ENCODE measurements around the gene FNBP1. TPM values are rescaled to one million over a fixed set of nuclear protein-coding genes. Genes with fewer than 3 reads are reported as not detected.

The FNBP1 gene
- total RNA-seq, 6 experiments from 2014 or later = 11.7 to 27.1 (median 15.9) TPM

DNA sequence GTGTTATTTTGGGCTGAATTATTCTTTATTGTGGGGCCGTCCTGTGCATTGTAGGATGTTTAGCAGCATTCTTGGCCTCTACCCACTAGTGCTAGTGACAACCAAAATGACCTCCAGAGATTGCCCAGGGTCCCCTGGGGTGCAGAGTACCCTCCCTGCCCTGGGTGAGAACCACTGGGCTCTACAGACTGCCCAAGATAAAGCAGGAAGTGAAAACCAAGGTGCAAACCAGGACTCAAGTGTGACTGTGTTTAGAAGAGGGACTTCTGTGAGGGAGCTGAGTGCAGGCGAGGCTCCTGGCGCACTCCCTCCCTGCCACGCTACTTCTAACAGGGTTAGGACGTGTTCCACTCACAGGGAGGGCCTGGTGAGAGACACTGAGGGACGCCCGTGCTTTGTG is 166.2 kb downstream of the FNBP1 start:
- H3K27me3 ChIP-seq = no peaks in the 10 kb centered on the region
- 90% methylated on average over 4 of the region's 7 CpGs for WGBS (ENCODE audit: insufficient coverage, low coverage, low lambda C conversion rate, missing lambda C conversion rate)
- no peak overlapping the region for H3K4me3 ChIP-seq
- DNase-seq (no peak), ATAC-seq (peak in 1 of 4 donors; percentile 17)
- H3K27ac ChIP-seq = no peak overlapping the region
- peaks cover 0 to 38% (median 10%) of the 10 kb centered on the region in 4 donors for H3K36me3 ChIP-seq
- H3K4me1 ChIP-seq = no peaks in the 10 kb centered on the region
- intact Hi-C loops (cut with DNase I) = no loop called here
- TF ChIP-seq, protein P1, sequence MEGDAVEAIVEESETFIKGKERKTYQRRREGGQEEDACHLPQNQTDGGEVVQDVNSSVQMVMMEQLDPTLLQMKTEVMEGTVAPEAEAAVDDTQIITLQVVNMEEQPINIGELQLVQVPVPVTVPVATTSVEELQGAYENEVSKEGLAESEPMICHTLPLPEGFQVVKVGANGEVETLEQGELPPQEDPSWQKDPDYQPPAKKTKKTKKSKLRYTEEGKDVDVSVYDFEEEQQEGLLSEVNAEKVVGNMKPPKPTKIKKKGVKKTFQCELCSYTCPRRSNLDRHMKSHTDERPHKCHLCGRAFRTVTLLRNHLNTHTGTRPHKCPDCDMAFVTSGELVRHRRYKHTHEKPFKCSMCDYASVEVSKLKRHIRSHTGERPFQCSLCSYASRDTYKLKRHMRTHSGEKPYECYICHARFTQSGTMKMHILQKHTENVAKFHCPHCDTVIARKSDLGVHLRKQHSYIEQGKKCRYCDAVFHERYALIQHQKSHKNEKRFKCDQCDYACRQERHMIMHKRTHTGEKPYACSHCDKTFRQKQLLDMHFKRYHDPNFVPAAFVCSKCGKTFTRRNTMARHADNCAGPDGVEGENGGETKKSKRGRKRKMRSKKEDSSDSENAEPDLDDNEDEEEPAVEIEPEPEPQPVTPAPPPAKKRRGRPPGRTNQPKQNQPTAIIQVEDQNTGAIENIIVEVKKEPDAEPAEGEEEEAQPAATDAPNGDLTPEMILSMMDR (IDR thresholded peaks at IDR 0.05) = no peak
- no peak for TF ChIP-seq POLR2A (IDR thresholded peaks at IDR 0.05)
- H3K9me3 ChIP-seq = no peaks in the 10 kb centered on the region

DNA sequence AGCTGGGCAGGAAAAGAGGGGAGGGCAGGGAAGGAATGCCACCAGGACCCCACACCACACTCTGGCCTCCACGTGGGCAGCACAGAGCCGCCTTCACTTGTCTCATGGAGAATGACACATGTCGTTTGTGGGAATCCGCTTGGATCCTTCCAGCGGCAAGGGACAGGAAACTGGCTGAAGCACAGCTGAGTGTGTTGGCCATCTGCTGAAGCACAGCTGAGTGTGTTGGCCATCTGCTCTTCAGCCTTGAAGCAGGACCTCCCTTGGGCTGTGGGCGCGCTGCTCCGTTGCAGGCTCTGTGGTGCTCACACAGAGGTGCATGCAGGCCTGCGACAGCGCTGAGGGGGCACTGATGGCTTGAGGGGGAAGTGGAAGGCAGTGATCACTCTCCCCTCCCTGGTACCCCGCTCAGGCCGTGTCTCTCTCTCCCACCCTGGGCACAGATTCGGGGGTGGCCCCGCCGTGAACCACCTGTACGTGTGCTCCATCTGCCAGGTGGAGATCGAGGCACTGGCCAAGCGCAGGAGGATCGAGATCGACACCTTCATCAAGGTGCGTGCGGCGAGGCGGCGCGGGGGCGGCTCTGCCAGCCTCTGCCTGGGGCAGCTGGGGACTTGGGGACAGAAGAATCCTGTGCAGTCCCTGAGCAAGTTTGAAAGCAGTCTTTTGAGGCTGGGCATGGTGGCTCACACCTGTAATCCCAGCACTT is 167.1 kb downstream of the FNBP1 start:
- intact Hi-C loops (cut with DNase I) = no loop called here
- Histone ChIP-seq H3K9me3 (no peaks in the 10 kb centered on the region), H3K4me3 (no peak overlapping the region), H3K27me3 (no peaks in the 10 kb centered on the region), H3K4me1 (no peaks in the 10 kb centered on the region), H3K36me3 (peaks cover 0 to 34% (median 10%) of the 10 kb centered on the region in 4 donors), H3K27ac (no peak overlapping the region)
- DNase-seq (peak in 1 of 3 donors; percentile 46), ATAC-seq (no peak)
- 96% methylated on average over 4 of the region's 27 CpGs for WGBS (ENCODE audit: insufficient coverage, low coverage, low lambda C conversion rate, missing lambda C conversion rate)
- no peak for TF ChIP-seq POLR2A (IDR thresholded peaks at IDR 0.05)
- TF ChIP-seq, protein P1 (IDR thresholded peaks at IDR 0.05) = no peak

DNA sequence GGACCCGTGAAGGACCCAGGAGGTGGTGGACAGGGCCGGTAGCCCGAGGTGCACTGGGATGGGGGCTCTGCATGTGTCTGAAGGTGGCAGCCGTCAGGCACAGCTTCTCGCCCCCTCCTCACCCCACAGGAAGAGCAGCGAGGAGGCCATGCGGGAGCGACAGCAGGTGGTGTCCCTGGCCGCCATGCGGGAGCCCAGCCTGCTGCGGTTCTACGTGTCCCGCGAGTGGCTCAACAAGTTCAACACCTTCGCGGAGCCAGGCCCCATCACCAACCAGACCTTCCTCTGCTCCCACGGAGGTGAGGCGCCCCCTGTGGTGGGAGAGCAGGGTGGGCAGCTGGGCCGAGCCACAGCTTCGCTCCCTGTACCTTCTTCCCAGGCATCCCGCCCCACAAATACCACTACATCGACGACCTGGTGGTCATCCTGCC is 167.8 kb downstream of the FNBP1 start:
- H3K9me3 ChIP-seq = no peaks in the 10 kb centered on the region
- no peak for ATAC-seq
- peaks cover 0 to under 1% (median 0%) of the 10 kb centered on the region in 4 donors for H3K4me1 ChIP-seq
- intact Hi-C loops (cut with DNase I) = no loop called here
- H3K27ac ChIP-seq = no peak overlapping the region
- no peaks in the 10 kb centered on the region for H3K27me3 ChIP-seq
- DNase-seq = peak in 1 of 3 donors; percentile 40
- no CpG with 5 or more reads among the region's 23 CpGs for WGBS (ENCODE audit: insufficient coverage, low coverage, low lambda C conversion rate, missing lambda C conversion rate)
- peaks cover 0 to 28% (median 10%) of the 10 kb centered on the region in 4 donors for H3K36me3 ChIP-seq
- TF ChIP-seq POLR2A (IDR thresholded peaks at IDR 0.05) = no peak
- TF ChIP-seq, protein P1 (IDR thresholded peaks at IDR 0.05) = no peak
- no peak overlapping the region for H3K4me3 ChIP-seq

DNA sequence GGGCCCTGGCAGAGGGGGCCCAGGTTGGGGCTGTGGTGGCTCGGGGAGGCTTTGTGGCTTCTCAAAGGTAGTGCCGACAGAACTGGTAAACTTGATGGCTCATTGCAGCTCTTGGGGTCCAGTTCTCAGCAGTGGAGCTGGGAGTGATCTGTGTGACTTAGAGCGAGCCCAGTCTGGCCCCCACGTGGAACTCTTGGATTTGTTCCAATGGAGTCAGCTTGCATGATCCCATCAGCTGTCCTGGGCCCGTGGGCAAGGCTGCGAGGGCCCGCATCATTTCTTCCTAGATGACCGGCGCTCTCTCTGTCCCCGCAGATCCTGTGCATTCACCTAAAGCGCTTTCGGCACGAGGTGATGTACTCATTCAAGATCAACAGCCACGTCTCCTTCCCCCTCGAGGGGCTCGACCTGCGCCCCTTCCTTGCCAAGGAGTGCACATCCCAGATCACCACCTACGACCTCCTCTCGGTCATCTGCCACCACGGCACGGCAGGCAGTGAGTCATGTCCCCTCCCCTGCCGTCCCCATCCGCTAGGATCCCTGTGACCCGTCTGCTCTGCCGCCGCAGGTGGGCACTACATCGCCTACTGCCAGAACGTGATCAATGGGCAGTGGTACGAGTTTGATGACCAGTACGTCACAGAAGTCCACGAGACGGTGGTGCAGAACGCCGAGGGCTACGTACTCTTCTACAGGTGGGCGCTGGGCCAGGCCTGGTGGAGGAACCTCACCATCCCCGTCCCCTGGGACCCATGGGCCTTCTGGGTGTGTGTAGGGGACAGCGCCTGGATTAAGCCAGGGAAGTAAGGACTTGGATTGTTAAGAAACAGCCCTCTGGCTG is 168.5 kb downstream of the FNBP1 start:
- ATAC-seq (no peak), DNase-seq (peak in 1 of 3 donors; percentile 43)
- Histone ChIP-seq H3K4me3 (no peak overlapping the region), H3K27ac (no peak overlapping the region), H3K27me3 (no peaks in the 10 kb centered on the region), H3K36me3 (peaks cover 0 to 24% (median 10%) of the 10 kb centered on the region in 4 donors), H3K9me3 (no peaks in the 10 kb centered on the region), H3K4me1 (peaks cover 0 to 7% (median 3%) of the 10 kb centered on the region in 4 donors)
- TF ChIP-seq POLR2A (IDR thresholded peaks at IDR 0.05) = no peak
- TF ChIP-seq, protein P1 (IDR thresholded peaks at IDR 0.05) = no peak
- intact Hi-C loops (cut with DNase I) = no loop called here
- WGBS (ENCODE audit: insufficient coverage, low coverage, low lambda C conversion rate, missing lambda C conversion rate) = 100% methylated on average over 14 of the region's 38 CpGs
